Measurements from ENCODE around the gene MLXIP. TPM values are rescaled to one million over a fixed set of nuclear protein-coding genes. Genes with fewer than 3 reads are reported as not detected.

MLXIP gene
- total and polyA plus RNA-seq, 7 donors = 50.9 to 184 (median 114) TPM

- peaks cover 19% of the 10 kb centered on the region for H3K4me1 ChIP-seq
- DNase-seq = no peak
- no peak for TF ChIP-seq CTCF (IDR thresholded peaks at IDR 0.05)
- peak overlapping the region; percentile 60 for H3K27ac ChIP-seq
- H3K9me3 ChIP-seq = no peaks in the 10 kb centered on the region
- 48 to 54% (median 49%) methylated on average over 19 of the region's 19 CpGs for WGBS, 3 donors
- H3K27me3 ChIP-seq (ENCODE audit: insufficient read depth in 3 of 3, low read length in 2 of 3) = no peaks in the 10 kb centered on the region
- intact Hi-C loops (cut with DNase I) = no loop called here
- H3K4me3 ChIP-seq = no peak overlapping the region
- ATAC-seq = peak in 1 of 4 donors; percentile 1
- H3K36me3 ChIP-seq (ENCODE audit: insufficient read depth in 1 of 2, low read depth in 1 of 2) = peaks cover 0 to 22% of the 10 kb centered on the region in 2 donors
These were observed 15.5 kb upstream of the MLXIP start for GRCh38 chr12:122062832-122063693.

DNA sequence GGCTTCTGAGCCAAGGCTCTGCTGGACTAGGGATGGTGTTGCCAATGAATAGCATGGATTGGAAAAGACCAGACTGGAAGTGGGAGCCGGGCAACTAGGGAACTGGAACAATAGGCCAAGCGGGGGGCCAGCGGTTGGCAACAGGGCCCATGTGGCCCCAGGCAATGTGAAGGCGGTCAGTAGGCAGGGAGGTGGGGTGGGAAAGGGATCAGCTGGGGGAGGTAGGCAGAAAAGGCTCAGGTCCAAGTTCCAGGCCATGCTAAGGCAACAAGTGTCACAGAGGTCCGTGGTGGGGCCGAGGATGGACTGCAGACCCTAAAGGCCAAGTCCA lies 14.9 kb upstream of the MLXIP start:
- Histone ChIP-seq H3K27ac (peak overlapping the region; percentile 60), H3K4me3 (no peak overlapping the region), H3K4me1 (peaks cover 19% of the 10 kb centered on the region), H3K36me3 (ENCODE audit: insufficient read depth in 1 of 2, low read depth in 1 of 2) (peaks cover 0 to 16% of the 10 kb centered on the region in 2 donors), H3K27me3 (ENCODE audit: insufficient read depth in 3 of 3, low read length in 2 of 3) (no peaks in the 10 kb centered on the region), H3K9me3 (no peaks in the 10 kb centered on the region)
- ATAC-seq = peak in 2 of 4 donors; percentile 1 to 7
- intact Hi-C loops (cut with DNase I) = no loop called here
- no peak for TF ChIP-seq CTCF (IDR thresholded peaks at IDR 0.05)
- DNase-seq = no peak
- 70 to 81% (median 74%) methylated on average over 6 of the region's 6 CpGs for WGBS, 3 donors

GRCh38 chr12:122064025-122064777 lies 14.4 kb upstream of the MLXIP start:
- intact Hi-C loops (cut with DNase I) = no loop called here
- peaks cover 19% of the 10 kb centered on the region for H3K4me1 ChIP-seq
- WGBS, 3 donors = 53 to 61% (median 59%) methylated on average over 14 of the region's 14 CpGs
- peak overlapping the region; percentile 41 for H3K4me3 ChIP-seq
- DNase-seq (peak; percentile 88 to 95), ATAC-seq (peak; percentile 95 to 98 (median 98))
- peak overlapping the region; percentile 70 for H3K27ac ChIP-seq
- no peaks in the 10 kb centered on the region for H3K9me3 ChIP-seq
- no peaks in the 10 kb centered on the region for H3K27me3 ChIP-seq (ENCODE audit: insufficient read depth in 3 of 3, low read length in 2 of 3)
- peaks cover 0 to 11% of the 10 kb centered on the region in 2 donors for H3K36me3 ChIP-seq (ENCODE audit: insufficient read depth in 1 of 2, low read depth in 1 of 2)
- TF ChIP-seq CTCF (IDR thresholded peaks at IDR 0.05) = peak; percentile 40

GRCh38 chr12:122064780-122065588 lies 13.6 kb upstream of the MLXIP start:
- DNase-seq (peak; percentile 67 to 76), ATAC-seq (peak in 3 of 4 donors; percentile 34 to 37 (median 35))
- Histone ChIP-seq H3K4me1 (peaks cover 19% of the 10 kb centered on the region), H3K27ac (peak overlapping the region; percentile 70), H3K36me3 (ENCODE audit: insufficient read depth in 1 of 2, low read depth in 1 of 2) (peaks cover 0 to 5% of the 10 kb centered on the region in 2 donors), H3K4me3 (peak overlapping the region; percentile 41), H3K9me3 (no peaks in the 10 kb centered on the region), H3K27me3 (ENCODE audit: insufficient read depth in 3 of 3, low read length in 2 of 3) (no peaks in the 10 kb centered on the region)
- intact Hi-C loops (cut with DNase I) = no loop called here
- 73 to 74% (median 74%) methylated on average over 16 of the region's 16 CpGs for WGBS, 3 donors
- no peak for TF ChIP-seq CTCF (IDR thresholded peaks at IDR 0.05)

All from psoas muscle (tissue), 8 donors.